ENCODE data around the gene KLHL29.

Gene KLHL29

DNA sequence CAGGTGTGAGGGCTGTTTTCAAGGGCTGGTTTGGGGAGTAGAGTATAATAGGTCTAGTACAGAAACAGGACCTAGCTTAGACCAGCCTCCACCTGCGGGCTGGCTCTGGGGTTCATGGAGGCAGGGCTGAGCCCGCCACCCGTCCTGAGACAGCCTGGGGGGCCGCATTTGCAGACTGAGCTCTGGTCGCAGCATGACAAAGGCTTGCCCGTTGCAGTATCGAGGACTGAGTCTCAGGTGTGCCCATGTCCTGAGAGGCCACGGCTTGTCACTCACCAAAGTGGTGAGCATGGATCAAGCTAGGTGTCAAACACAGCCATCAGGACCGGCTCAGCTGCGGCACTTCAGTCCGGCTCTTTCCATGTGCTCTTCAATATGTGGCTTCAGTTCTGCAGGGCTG, 144.7 kb downstream of the KLHL29 start:
- DNase-seq (ENCODE audit: low read depth), result no peak
- TF ChIP-seq, protein P1, sequence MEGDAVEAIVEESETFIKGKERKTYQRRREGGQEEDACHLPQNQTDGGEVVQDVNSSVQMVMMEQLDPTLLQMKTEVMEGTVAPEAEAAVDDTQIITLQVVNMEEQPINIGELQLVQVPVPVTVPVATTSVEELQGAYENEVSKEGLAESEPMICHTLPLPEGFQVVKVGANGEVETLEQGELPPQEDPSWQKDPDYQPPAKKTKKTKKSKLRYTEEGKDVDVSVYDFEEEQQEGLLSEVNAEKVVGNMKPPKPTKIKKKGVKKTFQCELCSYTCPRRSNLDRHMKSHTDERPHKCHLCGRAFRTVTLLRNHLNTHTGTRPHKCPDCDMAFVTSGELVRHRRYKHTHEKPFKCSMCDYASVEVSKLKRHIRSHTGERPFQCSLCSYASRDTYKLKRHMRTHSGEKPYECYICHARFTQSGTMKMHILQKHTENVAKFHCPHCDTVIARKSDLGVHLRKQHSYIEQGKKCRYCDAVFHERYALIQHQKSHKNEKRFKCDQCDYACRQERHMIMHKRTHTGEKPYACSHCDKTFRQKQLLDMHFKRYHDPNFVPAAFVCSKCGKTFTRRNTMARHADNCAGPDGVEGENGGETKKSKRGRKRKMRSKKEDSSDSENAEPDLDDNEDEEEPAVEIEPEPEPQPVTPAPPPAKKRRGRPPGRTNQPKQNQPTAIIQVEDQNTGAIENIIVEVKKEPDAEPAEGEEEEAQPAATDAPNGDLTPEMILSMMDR (IDR thresholded peaks at IDR 0.05; ENCODE audit: low read length, missing control alignments), result no peak
- no peak overlapping the region for H3K4me3 ChIP-seq (replicated peaks; ENCODE audit: low read depth, low read length)

DNA sequence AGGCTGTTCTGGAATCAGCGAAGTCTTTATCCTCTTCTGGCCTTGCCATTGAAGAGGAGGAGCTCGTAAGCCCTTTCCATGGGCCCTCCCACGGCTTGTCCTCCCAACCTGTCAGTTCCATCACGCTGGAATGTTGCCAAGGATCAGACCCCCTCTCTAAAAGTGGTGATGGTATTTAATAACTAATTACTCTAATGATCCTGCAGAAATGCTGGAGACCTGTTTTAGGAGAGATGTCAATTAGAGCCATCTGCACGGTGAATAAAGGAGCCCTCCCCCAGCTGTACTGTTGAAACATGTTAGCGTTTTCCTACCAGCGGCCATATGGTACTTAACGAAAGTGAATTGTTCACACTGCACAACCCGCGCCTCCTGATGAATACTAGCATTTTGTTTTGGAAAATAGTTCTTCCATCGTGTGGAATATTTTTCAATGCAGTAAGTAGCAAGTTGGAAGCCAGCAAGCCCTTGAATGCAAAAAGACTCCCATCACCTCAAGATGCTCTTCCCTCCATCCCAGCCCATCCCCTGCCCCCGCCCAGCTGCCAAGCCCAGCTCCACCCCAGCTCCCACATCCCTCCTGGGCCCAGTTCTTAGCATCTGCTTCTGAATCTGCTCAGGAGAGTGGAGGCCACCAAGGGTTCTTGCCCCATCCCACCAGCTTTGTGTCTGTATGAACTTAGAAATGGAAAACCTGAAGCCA, 145.4 kb downstream of the KLHL29 start:
- no peak overlapping the region for H3K4me3 ChIP-seq (replicated peaks; ENCODE audit: low read depth, low read length)
- TF ChIP-seq, protein P1 (IDR thresholded peaks at IDR 0.05; ENCODE audit: low read length, missing control alignments), result no peak
- DNase-seq (ENCODE audit: low read depth), result no peak

DNA sequence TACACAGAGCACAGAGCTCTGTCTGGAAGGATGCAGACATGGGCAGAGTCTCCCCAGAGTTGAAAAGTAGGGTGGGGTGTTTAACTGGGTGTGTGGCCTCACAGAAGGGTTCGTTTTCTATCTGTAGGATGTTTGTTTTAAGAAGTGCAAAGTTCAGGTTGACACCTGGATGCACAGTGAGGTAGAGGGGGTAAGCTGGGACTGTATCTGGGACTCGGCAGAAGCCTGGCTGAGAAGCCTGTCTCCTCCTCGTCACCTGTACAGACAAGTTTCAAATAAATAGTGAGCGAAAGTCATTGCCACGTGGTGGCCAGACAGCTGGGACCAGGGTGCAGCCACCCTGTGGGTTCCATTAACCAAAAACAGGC, 145.9 kb downstream of the KLHL29 start:
- H3K4me3 ChIP-seq (replicated peaks; ENCODE audit: low read depth, low read length), result no peak overlapping the region
- no peak for DNase-seq (ENCODE audit: low read depth)
- TF ChIP-seq, protein P1 (IDR thresholded peaks at IDR 0.05; ENCODE audit: low read length, missing control alignments), result no peak

DNA sequence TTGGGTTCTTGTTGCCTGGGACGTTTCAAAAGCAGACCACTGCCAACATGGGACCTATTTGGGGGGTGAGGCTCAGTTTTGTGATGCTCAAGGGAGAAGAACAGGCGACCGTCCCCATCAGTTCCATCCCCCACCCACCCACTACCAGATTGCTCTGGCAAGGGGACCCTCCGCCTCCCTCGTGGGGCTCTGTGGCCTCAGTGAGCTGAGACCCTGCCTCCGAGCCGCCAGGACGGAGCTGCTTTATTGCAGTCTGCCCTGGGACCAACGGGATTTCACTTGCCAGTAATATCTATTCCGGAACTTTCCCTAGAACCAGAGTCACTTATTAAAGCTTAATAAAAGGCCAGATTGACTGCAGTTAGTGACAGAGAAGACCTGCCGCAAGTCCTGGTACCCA, 146.3 kb downstream of the KLHL29 start:
- TF ChIP-seq, protein P1 (IDR thresholded peaks at IDR 0.05; ENCODE audit: low read length, missing control alignments), result no peak
- DNase-seq (ENCODE audit: low read depth), result no peak
- H3K4me3 ChIP-seq (replicated peaks; ENCODE audit: low read depth, low read length), result no peak overlapping the region

DNA sequence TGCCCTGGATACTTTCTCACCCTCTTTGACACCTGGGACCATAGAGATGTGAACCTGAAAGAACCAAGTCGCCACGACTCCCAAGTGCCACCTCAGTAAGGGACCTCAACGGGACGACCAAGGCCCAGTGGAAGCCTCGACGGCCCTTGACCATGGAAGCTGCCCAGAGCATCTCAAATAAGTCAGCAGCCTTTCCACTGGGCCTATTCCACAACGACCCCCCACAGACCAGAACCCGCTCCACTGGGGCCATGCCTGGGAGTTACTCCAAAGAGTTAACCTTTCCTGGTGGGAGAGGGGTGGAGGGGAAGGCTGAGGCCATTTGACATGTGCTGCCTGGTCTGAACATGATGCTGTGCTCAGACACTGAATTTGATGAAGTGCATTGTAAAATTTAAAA, 146.9 kb downstream of the KLHL29 start:
- DNase-seq (ENCODE audit: low read depth), result no peak
- no peak overlapping the region for H3K4me3 ChIP-seq (replicated peaks; ENCODE audit: low read depth, low read length)
- TF ChIP-seq, protein P1 (IDR thresholded peaks at IDR 0.05; ENCODE audit: low read length, missing control alignments), result no peak

DNA sequence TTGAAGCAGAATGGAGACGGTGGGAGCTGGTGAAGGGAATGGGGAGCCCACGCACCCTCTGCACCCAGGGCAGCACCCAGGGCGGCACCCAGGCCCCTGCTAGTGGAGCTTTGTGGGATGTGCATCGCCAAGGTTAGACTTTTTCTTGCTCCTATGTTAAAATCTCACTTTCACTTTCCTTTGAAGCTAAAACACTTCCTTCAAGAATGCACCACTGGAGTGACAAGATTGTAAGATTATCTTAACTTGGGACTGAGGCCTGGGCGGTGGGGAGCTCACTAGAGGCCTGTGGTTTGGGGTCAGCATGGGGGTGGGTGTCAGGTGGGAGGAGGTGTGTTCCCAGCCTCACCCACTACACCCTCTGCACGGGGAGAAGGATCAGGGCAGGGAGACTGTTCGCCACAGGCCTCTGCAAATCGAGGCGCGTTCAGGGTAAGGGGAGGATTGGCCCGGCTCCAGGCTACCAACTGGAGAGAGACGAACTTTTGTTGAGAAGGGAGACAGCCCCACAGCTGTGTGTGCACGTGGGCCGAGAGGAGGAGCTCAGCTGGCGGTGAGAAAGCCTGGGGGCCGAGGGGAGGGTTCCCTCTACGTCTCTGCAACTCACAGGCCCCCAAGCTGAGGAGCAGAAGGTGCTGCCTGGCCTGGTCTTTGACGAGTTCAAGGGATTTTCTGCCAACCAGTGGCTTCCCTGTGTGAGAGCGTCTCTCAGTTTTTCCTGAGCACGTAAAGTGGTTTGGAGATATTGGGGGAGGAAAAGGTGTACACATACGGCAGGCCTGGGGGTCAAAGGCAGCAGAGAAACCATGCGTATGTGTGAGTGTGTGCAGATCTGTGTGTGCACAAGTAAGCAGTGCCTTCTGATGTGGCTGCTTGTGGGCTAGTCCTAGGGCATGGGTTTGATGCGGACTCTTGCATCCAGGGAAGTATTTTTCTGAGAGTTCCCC, 147.7 kb downstream of the KLHL29 start:
- no peak for DNase-seq (ENCODE audit: low read depth)
- H3K4me3 ChIP-seq (replicated peaks; ENCODE audit: low read depth, low read length), result no peak overlapping the region

More for the DNA sequence above, 147.7 kb downstream of the KLHL29 start:
- TF ChIP-seq, protein P1 (IDR thresholded peaks at IDR 0.05; ENCODE audit: low read length, missing control alignments), result no peak

All from fibroblast of pulmonary artery (primary cell).